Measurements from ENCODE around the gene OS9.
"Not testable (repeated sequence)": the region's sequence is repeated elsewhere in the genome, so short reads cannot be mapped to it uniquely, and the experiment has no call there.

The OS9 gene

DNA sequence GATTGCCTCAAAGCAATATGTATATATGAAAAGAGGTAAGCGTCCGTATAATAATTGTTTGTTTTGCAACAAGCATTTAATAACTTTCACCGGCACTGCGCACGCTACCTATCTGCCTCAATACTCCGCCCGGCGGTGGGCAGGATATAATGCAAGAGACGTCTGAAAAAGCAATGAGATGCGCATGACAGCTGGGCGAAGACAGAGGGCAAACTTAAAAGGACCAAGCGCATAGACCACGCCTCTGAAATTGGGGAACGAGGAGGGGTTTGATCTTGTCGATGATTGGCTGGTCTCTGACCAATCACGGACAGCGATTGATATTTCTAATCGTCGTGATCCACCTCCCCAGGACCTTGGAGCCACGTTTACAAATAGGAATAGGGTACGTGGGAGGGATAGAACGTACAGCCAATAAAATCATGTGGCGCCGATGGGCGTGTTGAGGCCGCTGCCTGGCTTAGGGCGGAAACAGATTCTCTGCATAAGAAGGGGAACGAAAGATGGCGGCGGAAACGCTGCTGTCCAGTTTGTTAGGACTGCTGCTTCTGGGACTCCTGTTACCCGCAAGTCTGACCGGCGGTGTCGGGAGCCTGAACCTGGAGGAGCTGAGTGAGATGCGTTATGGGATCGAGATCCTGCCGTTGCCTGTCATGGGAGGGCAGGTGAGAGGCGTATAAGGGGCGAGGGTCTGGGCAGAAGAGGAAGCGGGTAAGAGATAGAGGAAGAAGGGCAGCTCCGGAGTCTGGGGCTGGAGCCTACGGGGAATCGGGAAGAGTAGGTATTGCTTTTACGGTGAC is at the start of gene OS9:
OS9 (plus strand) TSS at position 474 of the 800 bp plus-strand sequence; CDS start at position 504, 30 bp downstream.
- peak; percentile 98 for FAIRE-seq

DNA sequence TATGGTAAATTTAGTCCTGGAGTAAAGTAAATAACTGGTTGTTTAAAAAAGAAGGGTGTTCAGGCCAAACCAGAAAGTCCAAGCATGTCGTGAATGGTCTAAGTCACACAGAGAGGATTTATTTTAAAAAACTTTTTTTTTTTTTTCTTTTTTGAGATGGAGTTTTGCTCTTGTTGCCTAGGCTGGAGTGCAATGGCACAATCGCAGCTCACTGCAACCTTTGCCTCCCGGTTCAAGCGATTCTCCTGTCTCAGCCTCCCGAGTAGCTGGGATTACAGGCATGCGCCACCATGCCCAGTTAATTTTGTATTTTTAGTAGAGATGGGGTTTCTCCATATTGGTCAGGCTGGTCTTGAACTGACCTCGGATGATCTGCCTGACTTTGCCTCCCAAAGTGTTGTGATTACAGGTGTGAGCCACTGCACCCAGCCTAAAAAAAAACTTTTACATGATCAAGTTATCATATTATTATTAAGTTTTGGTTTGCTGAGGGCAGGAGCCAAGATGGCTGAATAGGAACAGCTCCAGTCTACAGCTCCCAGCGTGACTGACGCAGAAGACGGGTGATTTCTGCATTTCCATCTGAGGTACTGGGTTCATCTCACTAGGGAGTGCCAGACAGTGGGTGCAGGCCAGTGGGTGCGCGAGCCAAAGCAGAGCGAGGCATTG is 47.8 kb upstream of the OS9 start:
- FAIRE-seq = not testable (repeated sequence)

DNA sequence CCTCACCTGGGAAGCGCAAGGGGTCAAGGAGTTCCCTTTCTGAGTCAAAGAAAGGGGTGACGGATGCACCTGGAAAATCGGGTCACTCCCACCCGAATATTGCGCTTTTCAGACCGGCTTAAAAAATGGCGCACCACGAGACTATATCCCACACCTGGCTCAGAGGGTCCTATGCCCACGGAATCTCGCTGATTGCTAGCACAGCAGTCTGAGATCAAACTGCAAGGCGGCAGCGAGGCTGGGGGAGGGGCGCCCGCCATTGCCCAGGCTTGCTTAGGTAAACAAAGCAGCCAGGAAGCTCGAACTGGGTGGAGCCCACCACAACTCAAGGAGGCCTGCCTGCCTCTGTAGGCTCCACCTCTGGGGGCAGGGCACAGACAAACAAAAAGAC is 47.3 kb upstream of the OS9 start:
- not testable (repeated sequence) for FAIRE-seq

GRCh38 chr12:57654042-57654441 is 39.9 kb upstream of the OS9 start:
- no peak for FAIRE-seq

DNA sequence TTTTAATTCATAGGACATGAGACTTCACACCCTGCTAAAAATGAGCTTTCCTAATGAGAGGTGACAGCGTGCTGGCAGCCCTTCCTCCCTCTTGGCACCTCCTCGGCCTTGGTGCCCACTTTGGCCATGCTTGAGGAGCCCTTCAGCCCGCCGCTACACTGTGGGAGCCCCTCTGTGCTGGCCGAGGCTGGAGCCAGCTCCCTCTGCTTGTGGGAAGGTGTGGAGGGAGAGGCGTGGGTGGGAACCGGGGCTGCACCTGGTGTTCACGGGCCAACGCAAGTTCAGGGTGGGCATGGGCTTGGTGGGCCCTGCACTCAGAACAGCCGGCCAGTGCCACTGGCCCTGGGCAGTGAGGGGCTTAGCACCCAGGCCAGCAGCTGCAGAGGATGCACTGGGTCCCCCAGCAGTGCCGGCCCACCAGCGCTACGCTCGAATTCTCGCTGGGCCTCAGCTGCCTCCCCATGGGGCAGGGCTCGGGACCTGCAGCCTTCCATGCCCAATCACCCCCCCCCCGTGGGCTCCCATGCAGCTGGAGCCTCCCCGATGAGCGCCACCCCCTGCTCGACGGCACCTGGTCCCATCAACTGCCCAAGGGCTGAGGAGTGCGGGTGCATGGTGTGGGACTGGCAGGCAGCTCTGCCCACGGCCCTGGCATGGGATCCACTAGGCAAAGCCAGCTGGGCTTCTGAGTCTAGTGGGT is 38.2 kb upstream of the OS9 start:
- FAIRE-seq = no peak

GRCh38 chr12:57656408-57656807 is 37.5 kb upstream of the OS9 start:
- not testable (repeated sequence) for FAIRE-seq

DNA sequence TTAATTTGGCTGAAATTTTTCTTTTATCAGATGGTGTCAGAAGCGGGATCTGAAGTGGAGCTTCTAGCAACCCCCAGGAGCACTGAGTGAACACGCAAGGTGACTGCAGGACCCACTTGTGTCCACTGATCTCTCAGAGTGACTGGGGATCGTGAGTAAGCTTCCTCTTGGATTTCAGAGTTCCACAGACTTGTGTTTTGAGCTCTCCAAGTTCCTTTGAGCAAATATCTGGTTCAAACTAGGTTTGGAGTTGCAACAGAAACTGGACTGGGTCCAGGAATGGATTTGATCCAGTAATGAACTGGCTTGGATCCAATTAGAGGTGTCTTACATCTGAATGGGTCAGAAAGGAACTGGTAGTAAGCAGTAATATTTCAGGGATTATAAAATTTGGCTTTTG is 36.2 kb upstream of the OS9 start:
- FAIRE-seq = no peak

DNA sequence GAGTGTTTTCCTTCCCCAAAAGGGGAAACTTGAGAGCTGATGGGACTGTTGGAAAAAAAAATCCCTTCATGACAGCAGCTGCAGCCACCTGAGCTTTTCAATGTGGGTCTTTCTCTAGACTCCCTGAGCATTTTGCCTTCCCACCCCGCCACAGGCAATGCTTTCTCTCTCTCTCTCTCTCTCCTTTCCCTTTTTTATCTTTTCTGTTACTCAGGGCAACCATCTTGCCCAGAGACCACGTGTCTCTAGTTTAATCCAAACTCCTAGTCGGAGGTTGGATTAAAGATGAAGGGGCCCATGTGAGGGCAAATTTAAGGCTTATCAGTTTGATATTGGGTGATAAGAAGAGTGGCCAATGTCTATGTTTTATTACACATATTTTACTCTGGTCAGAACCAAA is 35.0 kb upstream of the OS9 start:
- FAIRE-seq = no peak

DNA sequence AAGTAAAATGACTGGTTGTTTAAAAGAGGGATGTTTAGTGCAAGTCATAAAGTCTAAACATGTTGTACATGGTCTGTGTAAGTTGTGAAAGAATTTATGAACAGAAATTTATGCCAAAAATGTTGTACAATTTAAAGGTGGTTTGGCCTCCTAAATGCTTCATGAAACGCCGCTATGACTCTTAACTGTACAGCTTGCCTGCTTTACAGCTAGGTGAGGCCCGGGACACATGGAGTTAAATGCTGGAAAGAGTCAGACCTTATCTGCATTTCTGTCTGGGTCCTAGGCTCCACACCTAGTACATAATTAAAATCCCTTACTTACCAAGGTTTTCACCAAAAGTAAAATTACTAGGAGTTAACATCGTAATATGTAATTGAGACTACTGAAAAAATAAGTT is 32.6 kb upstream of the OS9 start:
- no peak for FAIRE-seq

- FAIRE-seq = not testable (repeated sequence)
These were observed 28.7 kb upstream of the OS9 start for GRCh38 chr12:57665066-57665820.

DNA sequence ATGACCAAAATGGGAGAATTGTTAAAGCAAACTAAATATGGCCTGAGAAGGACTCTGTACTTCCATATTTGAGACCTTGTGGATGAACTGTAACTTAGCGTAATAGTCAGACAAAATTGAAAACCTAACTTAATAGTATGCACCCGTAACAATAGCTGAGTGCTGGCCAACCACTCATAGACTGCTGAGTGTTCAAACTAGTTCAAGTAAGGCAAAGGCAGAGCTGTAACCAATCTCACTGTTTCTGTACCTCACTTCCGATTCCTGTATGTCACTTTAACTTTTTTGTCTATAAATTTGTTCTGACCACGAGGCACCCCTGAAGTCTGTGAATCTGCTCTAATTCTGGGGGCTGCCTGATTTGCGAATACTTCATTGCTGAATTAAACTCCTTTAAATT is 27.0 kb upstream of the OS9 start:
- no peak for FAIRE-seq

GRCh38 chr12:57669691-57670090 is 24.2 kb upstream of the OS9 start:
- not testable (repeated sequence) for FAIRE-seq

- not testable (repeated sequence) for FAIRE-seq
These were observed 22.1 kb upstream of the OS9 start for GRCh38 chr12:57671811-57672210.

DNA sequence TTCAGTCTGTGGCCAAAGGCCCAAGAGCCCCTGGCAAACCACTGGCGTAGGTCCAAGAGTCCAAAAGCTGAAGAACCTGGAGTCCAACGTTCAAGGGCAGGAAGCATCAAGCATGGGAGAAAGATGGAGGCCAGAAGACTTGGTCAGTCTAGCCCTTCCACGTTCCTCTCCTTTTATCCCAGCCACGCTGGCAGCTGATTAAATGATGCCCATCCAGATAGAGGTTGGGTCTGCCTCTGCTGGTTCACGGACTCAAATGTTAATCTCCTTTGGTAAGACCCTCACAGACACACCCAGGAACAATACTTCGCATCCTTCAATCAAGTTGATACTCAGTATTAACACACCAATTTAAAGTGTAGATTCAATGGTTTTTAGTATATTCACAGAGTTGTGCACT is 21.1 kb upstream of the OS9 start:
- no peak for FAIRE-seq

GRCh38 chr12:57674691-57675090 is 19.2 kb upstream of the OS9 start:
- no peak for FAIRE-seq

DNA sequence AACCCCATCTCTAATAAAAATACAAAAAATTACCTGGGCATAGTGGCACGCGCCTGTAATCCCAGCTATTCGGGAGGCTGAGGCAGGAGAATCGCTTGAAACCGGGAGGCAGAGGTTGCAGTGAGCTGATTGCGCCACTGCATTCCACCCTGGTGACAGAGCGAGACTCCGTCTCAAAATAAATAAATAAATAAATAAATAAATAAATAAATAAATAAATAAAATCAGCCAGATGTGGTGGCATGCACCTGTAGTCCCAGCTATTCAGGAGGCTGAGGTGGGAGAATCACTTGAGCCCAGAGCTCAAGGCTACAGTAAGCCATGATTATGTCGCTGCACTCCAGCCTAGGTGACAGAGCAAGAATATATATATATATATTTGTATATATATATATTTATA is 16.0 kb upstream of the OS9 start:
- not testable (repeated sequence) for FAIRE-seq

DNA sequence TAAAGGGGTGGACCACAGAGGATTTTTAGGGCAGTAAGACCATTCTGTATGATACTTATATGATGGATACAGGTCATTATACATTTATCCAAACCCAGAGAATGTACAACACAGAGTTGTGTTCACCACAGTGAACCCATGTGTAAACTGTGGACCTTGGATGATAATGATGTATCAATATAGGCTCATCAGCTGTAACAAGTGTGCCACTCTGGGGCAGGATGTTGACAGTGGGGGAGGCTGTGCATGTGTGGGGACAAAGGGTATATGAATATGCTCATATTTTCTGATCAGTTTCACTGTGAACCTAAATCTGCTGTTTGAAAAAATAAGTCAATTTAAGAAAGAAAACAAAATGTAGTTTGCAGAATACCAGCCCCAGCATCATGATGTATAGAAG is 14.2 kb upstream of the OS9 start:
- no peak for FAIRE-seq

GRCh38 chr12:57687862-57688261 is 6.1 kb upstream of the OS9 start:
- FAIRE-seq = no peak

GRCh38 chr12:57688931-57689330 is 5.0 kb upstream of the OS9 start:
- no peak for FAIRE-seq

GRCh38 chr12:57692500-57692899 is 1.4 kb upstream of the OS9 start:
- no peak for FAIRE-seq

- no peak for FAIRE-seq
These were observed 644 bp upstream of the OS9 start for GRCh38 chr12:57693317-57693658.

DNA sequence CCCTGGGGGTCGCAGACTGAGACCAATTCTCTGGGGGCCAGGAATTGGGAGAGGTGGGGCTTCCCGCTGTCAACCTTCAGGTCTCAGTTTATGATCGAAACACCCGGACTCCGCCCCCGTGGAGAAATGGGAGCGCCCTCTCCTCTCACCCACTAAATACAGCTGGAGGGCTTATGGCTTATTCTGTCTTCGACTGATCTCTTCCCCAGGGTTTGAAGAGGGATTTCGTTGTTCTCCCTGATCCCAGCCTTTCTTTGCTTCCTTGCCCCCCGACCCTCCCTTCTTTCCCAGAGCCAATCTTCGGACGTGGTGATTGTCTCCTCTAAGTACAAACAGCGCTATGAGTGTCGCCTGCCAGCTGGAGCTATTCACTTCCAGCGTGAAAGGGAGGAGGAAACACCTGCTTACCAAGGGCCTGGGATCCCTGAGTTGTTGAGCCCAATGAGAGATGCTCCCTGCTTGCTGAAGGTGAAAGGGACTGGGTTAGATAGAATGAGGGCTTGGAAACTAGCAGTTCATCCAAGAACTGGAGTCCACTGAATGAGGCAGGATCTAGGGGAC is 607 bp downstream of the OS9 start:
- FAIRE-seq = no peak

Measured in islet of Langerhans (tissue), 1 donor.